DND-41 (cell line): ENCODE results near the gene FHL3.

Source experiments
- ATAC-seq: fragments of 200-7000 bp; cut with Tn5 transposase; 3 replicates; pipeline ENCODE4 v1.9.1; 2021; ENCODE audit warnings: low read depth; ENCODE audit not compliant: insufficient read depth
- DNase-seq: peaks from one replicate; pipeline ENCODE4 v3.0.0-alpha.2; 2020
- H2AFZ ChIP-seq: 2 replicates; pipeline ENCODE4 v1.6.0; 2012; ENCODE audit warnings: low read depth, low read length
- H3K27ac ChIP-seq: 2 replicates; pipeline ENCODE4 v1.5.1; 2012; ENCODE audit warnings: low read length, inconsistent platforms
- H3K27me3 ChIP-seq: fragments of 200-600 bp; sonication (generic); 2 replicates; pipeline ENCODE4 v1.6.0; 2012; ENCODE audit warnings: low read length, mild to moderate bottlenecking, inconsistent platforms; ENCODE audit not compliant: insufficient read depth, poor library complexity
- H3K36me3 ChIP-seq: 2 replicates; pipeline ENCODE4 v1.5.1; 2012; ENCODE audit warnings: low read length, inconsistent platforms; ENCODE audit not compliant: insufficient read depth
- H3K4me1 ChIP-seq: 2 replicates; pipeline ENCODE4 v1.5.1; 2012; ENCODE audit warnings: mild to moderate bottlenecking, low read length; ENCODE audit not compliant: insufficient read depth
- H3K4me2 ChIP-seq: 2 replicates; pipeline ENCODE4 v1.6.0; 2012; ENCODE audit warnings: mild to moderate bottlenecking, moderate library complexity, low read length, inconsistent platforms; ENCODE audit not compliant: insufficient read depth
- H3K4me3 ChIP-seq, 2 experiments: fragments of 200-600 bp in 1 of 2; shearing (Covaris generic) in 1 of 2; 2 replicates each; pipeline ENCODE4 v1.5.1; 2012 to 2016; ENCODE audit warnings: inconsistent platforms in 2 of 2, low read length in 2 of 2, mild to moderate bottlenecking in 2 of 2, low read depth in 1 of 2, moderate library complexity in 1 of 2
- H3K79me2 ChIP-seq: 2 replicates; pipeline ENCODE4 v1.6.0; 2012; ENCODE audit warnings: low read length, inconsistent platforms; ENCODE audit not compliant: insufficient read depth
- H3K9ac ChIP-seq: 2 replicates; pipeline ENCODE4 v1.6.0; 2012; ENCODE audit warnings: low read depth, mild to moderate bottlenecking, inconsistent platforms, low read length, moderate library complexity
- H3K9me3 ChIP-seq: 2 replicates; pipeline ENCODE4 v1.5.1; 2012; ENCODE audit warnings: low read length, moderate library complexity, mild to moderate bottlenecking, inconsistent platforms; ENCODE audit not compliant: insufficient read depth, severe bottlenecking
- H4K20me1 ChIP-seq: 2 replicates; pipeline ENCODE4 v1.6.0; 2012; ENCODE audit warnings: low read length; ENCODE audit not compliant: insufficient read depth
- EZH2 ChIP-seq: IDR thresholded peaks from 3 replicates; pipeline ENCODE4 v1.6.1; 2012; ENCODE audit warnings: borderline replicate concordance, low read depth, mild to moderate bottlenecking, moderate library complexity, low read length, inconsistent platforms; ENCODE audit not compliant: severe bottlenecking
- TF ChIP-seq, protein P1 (sequence below): IDR thresholded peaks from 2 replicates; pipeline ENCODE4 v1.5.1; 2012; ENCODE audit warnings: borderline replicate concordance, low read length, moderate library complexity, mild to moderate bottlenecking; ENCODE audit not compliant: poor library complexity, severe bottlenecking; ENCODE audit errors: extremely low read depth

FHL3 gene

DNA sequence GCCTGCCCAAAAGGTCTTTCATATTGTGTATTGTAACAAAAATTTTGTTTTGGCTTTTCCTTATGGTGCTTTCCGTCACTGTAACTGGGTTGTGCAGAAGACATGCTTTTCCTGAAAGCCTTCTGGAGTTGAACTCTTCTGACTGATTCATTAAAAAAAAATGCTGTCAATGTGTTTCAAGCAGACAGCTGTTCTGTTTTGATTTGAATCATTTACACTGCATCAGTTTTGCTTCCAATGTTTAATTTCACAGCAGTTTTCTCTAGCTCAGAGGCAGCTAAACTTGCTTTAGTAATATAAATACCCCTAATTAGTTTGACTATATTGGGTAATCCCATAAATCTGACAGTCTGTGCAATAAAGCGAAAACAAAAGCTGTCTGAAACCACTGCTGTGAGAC lies 15.1 kb upstream of the FHL3 start:
- Histone ChIP-seq H3K9ac (no peak overlapping the region), H3K27me3 (no peaks in the 10 kb centered on the region), H3K4me2 (no peak overlapping the region), H3K9me3 (no peaks in the 10 kb centered on the region), H3K27ac (no peak overlapping the region), H3K4me3 (no peak overlapping the region), H3K79me2 (peaks cover 29% of the 10 kb centered on the region), H3K4me1 (peaks cover under 1% of the 10 kb centered on the region; the same call in 1 of the 2 replicates), H2AFZ (no peak overlapping the region), H4K20me1 (peaks cover 20% of the 10 kb centered on the region; the same call in 1 of the 2 replicates), H3K36me3 (peaks cover 94% of the 10 kb centered on the region)
- no peak for DNase-seq
- TF ChIP-seq EZH2 = no peak
- TF ChIP-seq, protein P1, sequence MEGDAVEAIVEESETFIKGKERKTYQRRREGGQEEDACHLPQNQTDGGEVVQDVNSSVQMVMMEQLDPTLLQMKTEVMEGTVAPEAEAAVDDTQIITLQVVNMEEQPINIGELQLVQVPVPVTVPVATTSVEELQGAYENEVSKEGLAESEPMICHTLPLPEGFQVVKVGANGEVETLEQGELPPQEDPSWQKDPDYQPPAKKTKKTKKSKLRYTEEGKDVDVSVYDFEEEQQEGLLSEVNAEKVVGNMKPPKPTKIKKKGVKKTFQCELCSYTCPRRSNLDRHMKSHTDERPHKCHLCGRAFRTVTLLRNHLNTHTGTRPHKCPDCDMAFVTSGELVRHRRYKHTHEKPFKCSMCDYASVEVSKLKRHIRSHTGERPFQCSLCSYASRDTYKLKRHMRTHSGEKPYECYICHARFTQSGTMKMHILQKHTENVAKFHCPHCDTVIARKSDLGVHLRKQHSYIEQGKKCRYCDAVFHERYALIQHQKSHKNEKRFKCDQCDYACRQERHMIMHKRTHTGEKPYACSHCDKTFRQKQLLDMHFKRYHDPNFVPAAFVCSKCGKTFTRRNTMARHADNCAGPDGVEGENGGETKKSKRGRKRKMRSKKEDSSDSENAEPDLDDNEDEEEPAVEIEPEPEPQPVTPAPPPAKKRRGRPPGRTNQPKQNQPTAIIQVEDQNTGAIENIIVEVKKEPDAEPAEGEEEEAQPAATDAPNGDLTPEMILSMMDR = no peak
- no peak for ATAC-seq

DNA sequence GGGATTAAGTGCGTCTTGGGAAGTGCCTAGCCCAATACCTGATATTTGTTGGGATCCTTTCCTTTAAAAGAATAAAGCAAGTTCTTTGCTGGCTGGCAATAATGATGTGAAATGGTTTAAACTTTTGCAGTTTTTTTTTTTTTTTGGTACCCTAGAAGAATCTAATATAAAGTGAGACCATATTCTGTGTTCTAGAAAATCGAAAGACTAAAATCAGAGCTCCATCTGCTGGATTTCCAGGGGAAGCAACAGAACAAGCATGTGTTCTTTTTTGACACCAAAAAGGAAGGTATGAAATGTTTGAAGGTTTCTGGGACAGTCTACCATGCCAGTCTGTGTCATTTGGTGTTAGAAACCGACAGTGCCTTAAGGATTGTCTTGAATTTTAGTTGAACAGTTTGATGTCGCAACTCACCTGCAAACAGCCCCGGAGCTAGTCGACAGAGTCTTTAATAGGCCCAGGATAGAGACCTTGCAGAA lies 13.6 kb upstream of the FHL3 start:
- no peak for DNase-seq
- peaks cover 95% of the 10 kb centered on the region for H3K36me3 ChIP-seq
- H3K27ac ChIP-seq = no peak overlapping the region
- peaks cover 13% of the 10 kb centered on the region for H3K4me1 ChIP-seq
- H3K27me3 ChIP-seq = no peaks in the 10 kb centered on the region
- H3K9ac ChIP-seq = no peak overlapping the region
- TF ChIP-seq EZH2 = no peak
- TF ChIP-seq, protein P1 = peak; percentile 70
- peak; percentile 64; the same call in 1 of the 3 replicates for ATAC-seq
- H3K4me3 ChIP-seq = no peak overlapping the region
- H3K9me3 ChIP-seq = no peaks in the 10 kb centered on the region
- H2AFZ ChIP-seq = no peak overlapping the region
- peaks cover 29% of the 10 kb centered on the region; the same call in 1 of the 2 replicates for H4K20me1 ChIP-seq
- no peak overlapping the region for H3K4me2 ChIP-seq
- peaks cover 44% of the 10 kb centered on the region for H3K79me2 ChIP-seq

DNA sequence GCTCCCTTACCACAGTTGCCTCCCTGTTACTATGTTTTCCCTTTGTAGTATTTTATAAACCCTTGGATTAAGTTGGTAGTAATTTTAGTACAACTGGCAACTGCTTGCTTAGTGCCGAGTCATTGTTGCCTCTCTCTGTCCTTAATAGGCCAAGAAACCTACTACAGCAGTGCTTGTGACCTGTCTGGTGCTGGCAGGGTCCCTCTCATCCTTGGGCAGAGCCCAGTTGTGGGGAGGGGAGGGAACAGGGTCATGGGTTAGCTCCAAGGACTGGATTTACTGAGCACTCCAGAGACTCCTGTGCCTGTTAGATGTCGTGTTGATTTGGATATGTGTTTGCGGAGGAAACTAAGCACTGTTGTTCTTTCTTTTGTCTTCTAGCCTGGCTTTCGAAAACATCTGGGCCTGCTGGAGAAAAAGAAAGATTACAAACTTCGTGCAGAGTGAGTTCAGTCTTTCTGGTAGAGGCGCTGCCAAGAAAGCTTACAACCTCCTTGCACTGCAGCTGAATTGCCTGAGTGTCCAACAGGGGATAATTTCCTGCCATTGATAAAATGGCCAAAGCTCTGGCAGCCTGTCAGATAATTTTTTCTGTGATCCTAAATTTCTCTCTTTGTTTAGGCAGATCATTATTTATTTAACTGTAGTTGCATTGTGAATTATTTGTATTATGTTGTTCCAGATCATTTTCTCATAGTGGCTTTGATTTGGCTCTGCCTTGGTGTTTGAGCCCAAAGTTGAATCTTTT lies 10.8 kb upstream of the FHL3 start:
- Histone ChIP-seq H3K36me3 (peaks cover 70% of the 10 kb centered on the region), H3K9ac (no peak overlapping the region), H3K27ac (no peak overlapping the region)

More for the DNA sequence above, 10.8 kb upstream of the FHL3 start:
- peaks cover 31% of the 10 kb centered on the region; the same call in 1 of the 2 replicates for H4K20me1 ChIP-seq
- H3K27me3 ChIP-seq = no peaks in the 10 kb centered on the region
- H3K4me1 ChIP-seq = peaks cover 35% of the 10 kb centered on the region
- H3K79me2 ChIP-seq = peaks cover 58% of the 10 kb centered on the region
- no peak for DNase-seq
- H3K4me3 ChIP-seq = no peak overlapping the region
- ATAC-seq = no peak
- H3K4me2 ChIP-seq = peak overlapping the region; percentile 27; the same call in 1 of the 2 replicates
- H2AFZ ChIP-seq = no peak overlapping the region
- TF ChIP-seq, protein P1 = no peak
- no peak for TF ChIP-seq EZH2
- no peaks in the 10 kb centered on the region for H3K9me3 ChIP-seq
